ENCODE data around the gene RAP1A. TPM values are rescaled to one million over a fixed set of nuclear protein-coding genes. Genes with fewer than 3 reads are reported as not detected.

RAP1A gene
- total RNA-seq, 2 donors from 2014 or later: 82.3 to 113 TPM

DNA sequence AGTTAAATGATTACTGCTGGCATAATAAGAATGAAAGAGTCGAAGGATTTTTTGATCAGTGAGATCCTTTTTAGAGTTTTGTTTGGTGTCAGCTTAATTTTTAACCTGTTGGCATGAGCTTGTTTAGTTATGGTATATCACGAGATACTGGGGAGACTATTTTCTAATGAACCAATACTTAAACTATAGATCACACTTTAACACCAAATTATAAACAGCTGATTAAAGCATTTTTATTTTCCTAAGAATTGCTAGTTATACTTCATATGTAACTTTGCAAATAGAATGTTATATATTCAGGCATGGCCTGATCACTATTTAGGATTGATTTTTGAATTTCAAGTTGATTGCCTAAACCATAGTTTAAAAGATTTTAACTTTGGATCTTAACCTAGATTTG, 142.1 kb downstream of the RAP1A start:
- ATAC-seq (no peak), DNase-seq (no peak)
- intact Hi-C loops (cut with DNase I, micrococcal nuclease): loop anchor here in 1 of 2 donors (10.0 kb wide), 2 partner anchors 47 to 537 kb away; partner anchors contain the start of gene CHI3L2

GRCh38 chr1:111762332-111762731, 142.7 kb downstream of the RAP1A start:
- DNase-seq: no peak
- no peak for ATAC-seq
- intact Hi-C loops (cut with DNase I, micrococcal nuclease): loop anchor here in 1 of 2 donors (10.0 kb wide), 2 partner anchors 48 to 538 kb away; partner anchors contain the start of gene CHI3L2

Other genes starting within 250 kb of the RAP1A start
- gene OVGP1, start 192.1 kb upstream of the RAP1A start, total RNA-seq: 1 to 10 TPM; 1.6 to 3.1 TPM
- gene WDR77, start 170.5 kb upstream of the RAP1A start, total RNA-seq: 10 to 100 TPM; 20.5 to 26.6 TPM
- 100 to 1,000 TPM; 410 to 461 TPM for gene ATP5PB, start 170.3 kb upstream of the RAP1A start, total RNA-seq
- 1 to 10 TPM; 4.4 to 5.6 TPM for gene C1orf162, start 145.8 kb upstream of the RAP1A start, total RNA-seq
- 1 to 10 TPM; 2.1 to 4.7 TPM for gene ADORA3, start 116.2 kb upstream of the RAP1A start, total RNA-seq
- 1 to 10 TPM; 1.2 to 1.6 TPM for gene TMIGD3, start 116.2 kb upstream of the RAP1A start, total RNA-seq
- gene INKA2, start 119.6 kb downstream of the RAP1A start, total RNA-seq: 1 to 10 TPM; 3.2 to 6.2 TPM
- 1 to 10 TPM; 6.1 to 6.7 TPM for gene DDX20, start 136.1 kb downstream of the RAP1A start, total RNA-seq

Measured in left colon (tissue), 2 donors.